ENCODE results near the gene ITPRID1.
"Not testable (repeated sequence)": the region's sequence is repeated elsewhere in the genome, so short reads cannot be mapped to it uniquely, and the experiment has no call there.

Gene ITPRID1

GRCh38 chr7:31508823-31509222, 5.1 kb upstream of the ITPRID1 start:
- intact Hi-C loops (cut with DNase I), result no loop called here
- no peak for DNase-seq

DNA sequence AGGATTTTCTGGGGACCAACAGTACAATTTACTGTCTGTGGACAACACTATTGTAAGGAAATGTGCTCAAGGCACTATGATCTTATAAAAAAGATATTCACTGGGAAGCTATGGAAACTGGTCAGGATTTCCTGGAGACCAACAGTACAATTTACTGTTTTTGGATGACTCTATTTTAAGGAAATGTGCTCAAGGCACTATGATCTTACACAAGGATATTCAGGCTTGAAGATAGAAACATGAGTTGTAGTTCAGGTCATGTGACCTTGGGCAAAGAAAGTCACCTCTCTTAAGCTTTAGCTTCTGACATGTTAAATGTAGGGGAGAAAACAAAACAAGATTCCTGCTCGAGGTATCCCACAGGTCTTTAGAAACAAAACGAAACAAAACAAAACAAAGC, 1.7 kb upstream of the ITPRID1 start:
- DNase-seq, result no peak
- intact Hi-C loops (cut with DNase I), result no loop called here

DNA sequence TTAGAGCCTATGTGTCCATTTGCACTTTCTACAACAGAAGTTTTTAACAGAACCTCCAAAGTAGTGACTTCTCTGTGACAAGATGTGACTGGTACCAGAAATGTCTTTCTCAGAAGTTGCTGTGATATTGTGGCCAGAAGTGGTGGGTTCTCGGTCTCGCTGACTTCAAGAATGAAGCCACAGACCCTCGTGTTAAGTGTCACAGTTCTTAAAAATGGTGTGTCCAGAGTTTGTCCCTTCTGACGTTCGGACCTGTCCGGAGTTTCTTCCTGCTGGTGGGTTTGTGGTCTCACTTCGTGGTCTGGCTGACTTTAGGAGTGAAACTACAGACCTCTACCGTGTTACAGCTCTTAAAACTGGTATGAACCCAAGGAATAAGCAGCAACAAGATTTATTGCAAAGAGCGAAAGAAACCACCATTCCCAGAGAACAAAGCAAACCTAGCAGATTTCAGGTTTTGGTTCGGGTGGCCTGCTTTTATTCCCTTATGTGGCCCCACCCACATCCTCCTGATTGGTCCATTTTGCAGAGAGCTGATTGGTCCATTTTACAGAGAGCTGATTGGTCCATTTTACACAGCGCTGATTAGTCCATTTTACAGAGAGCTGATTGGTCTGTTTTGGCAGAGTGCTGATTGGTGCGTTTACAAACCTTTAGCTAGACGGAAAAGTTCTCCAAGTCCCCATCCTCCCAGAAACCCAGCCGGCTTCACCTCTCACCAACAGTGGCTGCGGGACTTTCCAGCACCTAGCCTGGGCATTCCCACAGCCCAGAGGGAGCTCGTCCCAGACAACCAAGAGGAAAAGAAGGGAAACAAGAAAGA, 3.0 kb downstream of the ITPRID1 start:
- no peak for DNase-seq
- intact Hi-C loops (cut with DNase I), result no loop called here

DNA sequence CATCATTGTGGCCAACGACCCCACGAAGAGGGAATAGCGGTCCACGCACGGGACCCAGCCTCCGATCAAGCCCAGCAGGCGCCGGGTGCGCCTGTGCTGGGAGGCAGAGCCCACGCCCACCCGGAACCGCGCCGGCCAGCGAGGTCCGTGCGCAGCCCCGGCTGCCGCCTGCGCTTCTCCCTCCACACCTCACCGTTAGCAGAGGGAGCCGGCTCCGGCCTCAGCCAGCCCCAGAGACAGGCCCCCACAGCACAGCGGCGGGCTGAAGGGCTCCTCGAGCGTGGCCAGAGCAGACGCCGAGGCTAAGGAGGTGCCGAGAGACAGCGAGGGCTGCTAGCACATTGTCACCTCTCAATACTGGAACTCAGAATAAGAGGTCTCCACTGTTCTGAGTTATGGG, 3.6 kb downstream of the ITPRID1 start:
- intact Hi-C loops (cut with DNase I), result no loop called here
- DNase-seq, result no peak

- intact Hi-C loops (cut with DNase I), result no loop called here
These were observed 4.9 kb downstream of the ITPRID1 start for GRCh38 chr7:31518766-31519165.

DNA sequence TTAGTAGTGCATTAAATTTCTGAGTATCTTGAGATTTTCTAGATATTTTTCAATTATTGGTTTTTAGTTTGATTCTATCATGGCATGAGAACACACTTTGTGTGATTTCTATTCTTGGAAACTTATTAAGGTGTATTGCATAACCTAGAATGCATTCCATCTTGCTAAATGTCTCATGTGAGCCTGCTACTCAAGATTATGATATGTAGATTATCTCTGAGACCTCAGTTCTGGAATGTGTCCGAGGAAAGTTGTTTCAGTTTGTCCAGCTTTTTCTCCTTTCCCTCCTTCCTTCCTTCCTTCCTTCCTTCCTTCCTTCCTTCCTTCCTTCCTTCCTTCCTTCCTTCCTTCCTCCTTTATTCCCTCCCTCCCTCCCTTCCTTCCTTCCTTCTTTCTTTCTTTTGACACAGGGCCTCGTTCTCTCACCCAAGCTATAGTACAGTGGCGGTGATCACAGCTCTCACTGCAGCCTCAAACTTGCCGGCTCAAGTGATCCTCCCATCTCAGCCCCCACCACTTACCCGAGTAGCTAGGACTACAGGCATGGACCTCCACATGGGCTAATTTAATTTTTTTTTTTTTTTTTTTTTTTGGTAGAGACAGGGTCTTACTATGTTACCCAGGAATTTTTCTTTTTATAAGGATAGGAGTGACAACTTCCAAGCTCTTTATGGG, 7.6 kb downstream of the ITPRID1 start:
- DNase-seq, result no peak
- intact Hi-C loops (cut with DNase I), result no loop called here

More at GRCh38 chr7:31518766-31519165, 4.9 kb downstream of the ITPRID1 start:
- DNase-seq, result no peak

DNA sequence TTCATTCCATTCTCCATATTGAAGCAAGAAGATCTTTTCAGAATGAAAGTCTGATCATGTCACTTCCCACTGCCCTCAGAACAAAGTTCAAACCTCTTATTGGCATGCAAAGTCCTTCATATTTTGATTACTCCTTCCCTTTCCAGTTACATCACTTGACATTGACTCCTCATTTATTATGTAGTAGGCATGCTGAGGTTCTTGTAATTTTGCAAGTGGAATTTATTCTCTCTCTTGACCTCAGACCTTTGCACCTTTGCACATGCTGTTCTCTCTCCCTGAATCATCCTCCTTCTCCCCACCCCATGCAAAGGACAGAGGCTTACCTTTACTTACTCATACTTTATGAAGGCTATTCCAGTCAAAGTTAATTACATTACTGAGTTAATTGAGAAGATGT, 13.0 kb downstream of the ITPRID1 start:
- intact Hi-C loops (cut with DNase I), result no loop called here

GRCh38 chr7:31529103-31529502, 15.2 kb downstream of the ITPRID1 start:
- intact Hi-C loops (cut with DNase I), result no loop called here
- no peak for DNase-seq

More for the DNA sequence above, 13.0 kb downstream of the ITPRID1 start:
- DNase-seq, result no peak

DNA sequence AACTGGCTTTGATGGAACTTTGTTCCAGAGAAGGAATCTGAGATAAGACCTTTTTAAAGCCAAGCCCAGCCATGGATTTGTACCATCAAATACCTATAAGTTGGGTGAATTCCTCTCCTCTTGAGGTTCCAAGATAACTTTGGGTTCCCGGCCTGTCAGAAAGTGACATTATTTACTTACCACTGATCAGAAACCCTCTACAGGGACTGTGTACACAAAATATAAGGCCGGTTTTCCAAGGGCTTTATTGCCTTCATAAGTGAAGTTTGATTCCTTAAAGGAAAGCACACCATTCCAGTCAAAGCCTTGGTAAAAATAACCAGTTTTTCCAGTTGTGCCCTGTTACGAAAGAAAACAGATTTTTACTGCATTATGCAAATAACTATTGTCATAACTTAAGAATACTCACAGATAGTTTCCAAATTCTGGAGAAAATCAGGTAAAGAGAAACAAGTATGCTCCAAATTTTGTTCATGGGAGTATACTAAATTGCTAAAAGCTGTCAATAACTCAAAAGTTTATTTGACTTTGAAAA, 26.8 kb downstream of the ITPRID1 start:
- DNase-seq; intact Hi-C loops (cut with DNase I): not testable (repeated sequence)

- DNase-seq, result peak in 30 of 42 donors; percentile 8 to 73 (median 29)
- intact Hi-C loops (cut with DNase I), result no loop called here
These were observed 31.7 kb downstream of the ITPRID1 start for GRCh38 chr7:31545549-31545948.

DNA sequence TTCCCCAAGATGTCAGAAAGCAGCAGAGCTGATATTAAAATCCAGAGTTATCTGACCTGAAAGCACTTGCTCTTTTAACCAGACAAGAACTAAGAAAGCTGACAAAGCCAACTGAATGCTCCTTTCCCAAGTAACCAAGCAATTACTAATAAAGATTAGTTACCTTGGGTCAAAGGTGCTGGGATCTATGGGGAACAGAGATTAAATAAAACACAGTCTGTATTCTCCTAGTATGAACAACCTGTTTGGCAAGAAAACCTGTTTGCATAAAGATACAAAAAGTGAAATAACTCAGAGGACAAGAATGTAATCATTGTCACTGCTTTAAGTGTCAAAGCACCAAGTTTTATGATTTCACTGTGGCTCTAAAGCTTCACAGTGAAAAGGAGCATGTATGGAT, 35.7 kb downstream of the ITPRID1 start:
- no peak for DNase-seq
- intact Hi-C loops (cut with DNase I), result no loop called here

DNA sequence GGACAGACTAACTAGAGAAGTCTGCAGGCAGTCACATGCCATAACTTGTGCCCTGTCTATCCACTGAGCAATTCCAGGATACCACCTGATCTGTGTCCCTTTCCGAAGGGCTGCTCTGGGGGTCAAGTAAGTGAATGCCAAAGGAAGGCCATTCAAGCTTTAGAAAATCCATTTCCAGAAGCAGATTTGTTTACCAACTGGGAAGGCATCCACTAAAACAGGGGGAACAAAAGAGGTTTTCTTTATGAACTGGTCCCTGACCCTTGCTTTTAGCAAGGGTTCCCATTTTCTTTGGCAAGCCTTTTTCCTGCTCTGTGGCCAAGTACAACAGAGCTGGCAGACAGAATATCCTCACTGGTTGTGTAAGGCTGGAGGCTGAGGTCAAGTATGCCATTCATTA, 36.5 kb downstream of the ITPRID1 start:
- intact Hi-C loops (cut with DNase I), result no loop called here
- DNase-seq, result peak in 16 of 42 donors; percentile 9 to 66 (median 18)

DNA sequence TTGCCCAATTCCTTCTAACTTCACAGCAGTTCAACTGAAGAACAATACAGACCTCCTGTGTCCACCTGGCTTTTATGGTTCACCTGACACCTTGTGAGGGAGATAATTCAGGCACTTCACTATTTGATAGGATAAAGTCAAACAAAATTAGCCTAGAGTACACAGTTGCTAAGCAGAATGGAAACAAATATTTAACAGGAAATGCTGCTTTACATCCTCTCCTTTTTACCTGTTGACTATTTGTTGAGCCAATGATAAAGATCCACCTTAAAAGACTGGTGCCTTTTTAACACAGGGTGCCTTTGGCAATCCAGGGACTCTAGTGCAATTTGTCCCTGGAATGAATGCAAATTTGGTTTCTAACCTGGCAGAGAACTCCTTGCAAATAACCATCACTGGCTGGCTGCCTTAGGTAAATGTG, 39.8 kb downstream of the ITPRID1 start:
- DNase-seq, result peak in 1 of 42 donors; percentile 6
- intact Hi-C loops (cut with DNase I), result no loop called here

- DNase-seq, result no peak
- intact Hi-C loops (cut with DNase I), result no loop called here
These were observed 48.1 kb downstream of the ITPRID1 start for GRCh38 chr7:31562002-31562401.

GRCh38 chr7:31563522-31563921, 49.6 kb downstream of the ITPRID1 start:
- intact Hi-C loops (cut with DNase I), result no loop called here
- DNase-seq, result no peak

GRCh38 chr7:31563951-31564350, 50.1 kb downstream of the ITPRID1 start:
- DNase-seq, result no peak
- intact Hi-C loops (cut with DNase I), result no loop called here

- no peak for DNase-seq
- intact Hi-C loops (cut with DNase I), result no loop called here
These were observed 50.8 kb downstream of the ITPRID1 start for GRCh38 chr7:31564661-31565060.

- intact Hi-C loops (cut with DNase I), result no loop called here
- no peak for DNase-seq
These were observed 55.6 kb downstream of the ITPRID1 start for GRCh38 chr7:31569528-31569927.

DNA sequence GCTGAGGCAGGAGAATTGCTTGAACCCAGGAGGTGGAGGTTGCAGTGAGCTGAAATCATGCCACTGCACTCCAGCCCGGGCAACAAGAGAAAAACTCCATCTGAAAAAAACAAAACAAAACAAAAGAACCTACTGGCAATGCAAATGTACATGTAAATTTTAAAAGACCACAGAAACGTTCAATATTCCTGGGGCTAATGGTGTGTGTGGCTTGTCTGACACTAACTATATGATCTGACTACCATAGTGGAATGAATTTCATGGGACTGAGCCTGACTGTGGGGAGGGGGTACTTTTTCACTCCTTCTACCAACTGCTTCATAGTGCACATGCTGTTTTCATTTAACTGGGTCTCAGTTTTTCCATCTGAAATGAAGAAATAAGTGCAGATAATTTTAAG, 69.6 kb downstream of the ITPRID1 start:
- DNase-seq, result no peak
- intact Hi-C loops (cut with DNase I), result no loop called here

- intact Hi-C loops (cut with DNase I), result no loop called here
- no peak for DNase-seq
These were observed 70.1 kb downstream of the ITPRID1 start for GRCh38 chr7:31583942-31584341.

Data from head of caudate nucleus (tissue), 42 donors.